Measurements from ENCODE around the gene PEX11G.

PEX11G gene

GRCh38 chr19:7488736-7489353, at the start of gene PEX11G:
Gene PEX11G (minus strand): TSS chr19:7489035. CDS start chr19:7489010, 25 bp downstream.
- H3K36me3 ChIP-seq, result no peaks in the 10 kb centered on the region
- no peaks in the 10 kb centered on the region for H3K27me3 ChIP-seq
- peak; percentile 83 to 94 for DNase-seq
- peak within 1 kb of the TSS; percentile 84 to 89 for H3K27ac ChIP-seq
- no peak for TF ChIP-seq CTCF (IDR thresholded peaks at IDR 0.05)
- no peaks in the 10 kb centered on the region for H3K9me3 ChIP-seq
- peak within 1 kb of the TSS; percentile 57 to 70 for H3K4me3 ChIP-seq
- H3K4me1 ChIP-seq, result peaks cover 0 to 12% (median 9%) of the 10 kb centered on the region in 4 donors
- intact Hi-C loops (cut with DNase I; ENCODE audit: low total_unique reads), result loop anchor here (5.0 kb wide), 1 partner anchor 48 kb away; the partner anchor contains the start of gene PNPLA6

GRCh38 chr19:7535998-7536695, 47.3 kb upstream of the PEX11G start:
- peaks cover 0 to 19% (median 14%) of the 10 kb centered on the region in 4 donors for H3K4me1 ChIP-seq
- no peaks in the 10 kb centered on the region for H3K27me3 ChIP-seq
- peak overlapping the region; percentile 71 to 87 for H3K4me3 ChIP-seq
- no peaks in the 10 kb centered on the region for H3K9me3 ChIP-seq
- H3K36me3 ChIP-seq, result peaks cover 29 to 57% (median 36%) of the 10 kb centered on the region in 3 donors
- intact Hi-C loops (cut with DNase I; ENCODE audit: low total_unique reads), result loop anchor here (5.0 to 10.0 kb wide), 2 partner anchors 49 to 141 kb away; partner anchors contain the start of gene PEX11G
- no peak for DNase-seq
- H3K27ac ChIP-seq, result peak overlapping the region; percentile 87 to 97
- TF ChIP-seq CTCF (IDR thresholded peaks at IDR 0.05), result no peak

DNA sequence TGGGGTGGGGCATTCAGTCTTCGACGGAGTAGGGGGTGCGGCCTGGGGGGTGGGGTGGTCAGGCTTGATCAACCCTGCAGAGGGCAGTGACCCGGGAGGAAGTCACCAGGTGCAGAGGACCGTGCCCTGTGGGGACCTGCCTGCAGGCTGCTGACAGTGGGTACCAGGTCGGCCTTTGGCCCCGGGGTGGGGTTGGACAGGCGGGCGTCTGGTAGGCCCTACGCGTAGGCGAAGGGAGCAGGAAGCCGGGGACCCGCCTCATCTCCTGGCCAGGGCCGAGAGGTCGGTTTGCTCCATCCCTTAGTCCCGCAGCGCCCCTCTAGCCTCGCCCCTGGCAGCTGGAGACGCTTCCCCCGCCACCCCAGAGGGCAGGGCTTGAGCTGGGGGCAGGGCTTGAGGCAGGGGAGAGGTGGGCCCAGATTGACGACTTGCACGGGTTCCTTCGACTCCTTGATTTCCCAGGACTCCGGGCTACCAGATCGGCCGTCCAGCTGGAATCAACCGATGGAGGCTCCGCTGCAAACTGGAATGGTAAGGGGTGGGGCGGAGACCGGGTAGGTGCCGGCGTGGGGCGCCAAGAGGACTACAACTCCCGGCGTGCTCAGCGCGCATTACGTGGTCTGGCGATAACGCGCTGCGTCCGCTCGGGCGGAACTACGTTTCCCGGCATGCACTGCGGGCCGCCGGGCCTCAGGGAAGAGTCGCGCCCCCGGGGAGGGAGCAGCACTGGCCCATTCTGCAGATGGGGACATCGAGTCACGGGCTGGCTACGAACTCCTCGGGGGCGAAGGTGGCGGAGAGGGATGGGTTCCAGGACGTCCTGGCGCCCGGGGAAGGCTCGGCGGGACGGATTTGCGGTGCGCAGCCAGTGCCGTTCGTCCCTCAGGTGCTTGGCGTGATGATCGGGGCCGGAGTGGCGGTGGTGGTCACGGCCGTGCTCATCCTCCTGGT, 46.5 kb upstream of the PEX11G start, which contains the start of gene PNPLA6:
PNPLA6 (plus strand) TSS at position 671 of the 951 bp plus-strand sequence; CDS start at position 743, 72 bp downstream.
- TF ChIP-seq CTCF (IDR thresholded peaks at IDR 0.05), result no peak
- Histone ChIP-seq H3K27me3 (no peaks in the 10 kb centered on the region), H3K4me3 (peak within 1 kb of the TSS; percentile 71 to 87), H3K9me3 (no peaks in the 10 kb centered on the region), H3K27ac (peak within 1 kb of the TSS; percentile 87 to 97), H3K4me1 (peaks cover 0 to 19% (median 14%) of the 10 kb centered on the region in 4 donors), H3K36me3 (peaks cover 20 to 57% (median 29%) of the 10 kb centered on the region in 3 donors)
- peak; percentile 94 to 97 for DNase-seq
- intact Hi-C loops (cut with DNase I; ENCODE audit: low total_unique reads), result loop anchor here (5.0 to 10.0 kb wide), 2 partner anchors 48 to 141 kb away; partner anchors contain the start of gene PEX11G

DNA sequence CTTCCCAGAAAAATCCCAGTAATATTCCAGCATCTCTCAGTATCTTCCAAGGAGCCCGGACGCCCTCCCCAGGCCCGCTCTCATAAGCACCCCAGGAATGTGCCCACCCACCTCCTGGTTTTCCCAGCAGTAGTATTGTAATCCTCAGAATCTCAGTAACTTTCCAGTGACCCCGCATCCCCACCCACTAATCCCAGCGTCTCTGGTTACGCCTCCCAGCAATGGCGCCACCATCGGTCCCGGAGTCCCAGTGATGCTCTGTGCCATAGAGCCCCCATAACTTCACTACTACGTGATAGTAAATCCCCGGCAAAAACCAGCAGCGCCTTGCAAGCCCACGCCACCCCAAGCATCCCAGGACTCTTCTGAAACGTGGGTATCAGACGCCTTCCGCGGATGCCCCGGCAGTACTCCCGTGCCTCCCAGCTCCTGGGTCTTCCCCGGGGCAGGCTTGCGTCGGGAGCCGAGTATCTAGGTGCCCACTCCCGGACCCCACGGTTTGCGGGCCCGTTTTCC, 45.8 kb upstream of the PEX11G start:
- peak; percentile 86 to 89 for DNase-seq
- no peaks in the 10 kb centered on the region for H3K27me3 ChIP-seq
- H3K36me3 ChIP-seq, result peaks cover 14 to 57% (median 29%) of the 10 kb centered on the region in 3 donors
- intact Hi-C loops (cut with DNase I; ENCODE audit: low total_unique reads), result loop anchor here (5.0 to 10.0 kb wide), 2 partner anchors 47 to 140 kb away; partner anchors contain the start of gene PEX11G
- peak overlapping the region; percentile 71 to 87 for H3K4me3 ChIP-seq
- no peaks in the 10 kb centered on the region for H3K9me3 ChIP-seq
- no peak for TF ChIP-seq CTCF (IDR thresholded peaks at IDR 0.05)
- peaks cover 0 to 19% (median 14%) of the 10 kb centered on the region in 4 donors for H3K4me1 ChIP-seq
- H3K27ac ChIP-seq, result peak overlapping the region; percentile 87 to 97
